Skeletal muscle satellite cell (primary cell): ENCODE measurements around the gene YRDC.

Source experiments
- H3K27me3 ChIP-seq: 2 replicates; pipeline ENCODE4 v1.7.0; 2013; ENCODE audit warnings: low read length; ENCODE audit not compliant: control insufficient read depth, insufficient read depth
- H3K36me3 ChIP-seq: 2 replicates; pipeline ENCODE4 v1.7.0; 2013; ENCODE audit warnings: mild to moderate bottlenecking, control low read depth, low read length; ENCODE audit not compliant: insufficient read depth
- H3K4me1 ChIP-seq: 2 replicates; pipeline ENCODE4 v1.7.0; 2013; ENCODE audit warnings: low read length; ENCODE audit not compliant: control insufficient read depth, insufficient read depth
- H3K4me2 ChIP-seq: 2 replicates; pipeline ENCODE4 v1.7.0; 2013; ENCODE audit warnings: mild to moderate bottlenecking, low read length
- H3K4me3 ChIP-seq: 2 replicates; pipeline ENCODE4 v1.7.0; 2013; ENCODE audit warnings: low read length
- H3K9ac ChIP-seq: 2 replicates; pipeline ENCODE4 v1.7.0; 2013; ENCODE audit warnings: mild to moderate bottlenecking, low read depth, low read length, moderate library complexity
- H3K9me3 ChIP-seq: replicated peaks from 2 replicates; pipeline ENCODE4 v1.7.0; 2013; ENCODE audit warnings: mild to moderate bottlenecking, control low read depth, low read length

Gene YRDC

GRCh38 chr1:37841652-37842051, 33.6 kb upstream of the YRDC start:
- H3K36me3 ChIP-seq = peaks cover 52% of the 10 kb centered on the region
- H3K9ac ChIP-seq = no peak overlapping the region
- H3K4me2 ChIP-seq = no peak overlapping the region
- H3K4me1 ChIP-seq = no peaks in the 10 kb centered on the region
- H3K9me3 ChIP-seq = no peaks in the 10 kb centered on the region
- H3K4me3 ChIP-seq = no peak overlapping the region
- no peaks in the 10 kb centered on the region for H3K27me3 ChIP-seq

GRCh38 chr1:37840711-37841110, 32.7 kb upstream of the YRDC start:
- no peak overlapping the region for H3K9ac ChIP-seq
- H3K4me1 ChIP-seq = no peaks in the 10 kb centered on the region
- H3K27me3 ChIP-seq = no peaks in the 10 kb centered on the region
- no peaks in the 10 kb centered on the region for H3K9me3 ChIP-seq
- H3K4me2 ChIP-seq = no peak overlapping the region
- H3K36me3 ChIP-seq = peaks cover 59% of the 10 kb centered on the region
- no peak overlapping the region for H3K4me3 ChIP-seq

- Histone ChIP-seq H3K36me3 (peaks cover 66% of the 10 kb centered on the region), H3K4me1 (no peaks in the 10 kb centered on the region), H3K9me3 (no peaks in the 10 kb centered on the region), H3K27me3 (no peaks in the 10 kb centered on the region), H3K4me3 (no peak overlapping the region), H3K9ac (no peak overlapping the region), H3K4me2 (no peak overlapping the region)
Observed at GRCh38 chr1:37839676-37840075, 31.7 kb upstream of the YRDC start.

- H3K36me3 ChIP-seq = peaks cover 78% of the 10 kb centered on the region
- H3K4me2 ChIP-seq = no peak overlapping the region
- no peaks in the 10 kb centered on the region for H3K9me3 ChIP-seq
- no peaks in the 10 kb centered on the region for H3K4me1 ChIP-seq
- no peak overlapping the region for H3K9ac ChIP-seq
- no peaks in the 10 kb centered on the region for H3K27me3 ChIP-seq
- H3K4me3 ChIP-seq = no peak overlapping the region
Observed at GRCh38 chr1:37836788-37837187, 28.8 kb upstream of the YRDC start.

GRCh38 chr1:37831809-37832208, 23.8 kb upstream of the YRDC start:
- Histone ChIP-seq H3K27me3 (no peaks in the 10 kb centered on the region), H3K4me1 (no peaks in the 10 kb centered on the region), H3K36me3 (peaks cover 58% of the 10 kb centered on the region), H3K4me3 (no peak overlapping the region), H3K9ac (no peak overlapping the region), H3K4me2 (no peak overlapping the region), H3K9me3 (no peaks in the 10 kb centered on the region)

- Histone ChIP-seq H3K27me3 (no peaks in the 10 kb centered on the region), H3K4me2 (no peak overlapping the region), H3K4me1 (peaks cover under 1% of the 10 kb centered on the region), H3K36me3 (peaks cover 59% of the 10 kb centered on the region), H3K4me3 (no peak overlapping the region), H3K9ac (no peak overlapping the region), H3K9me3 (no peaks in the 10 kb centered on the region)
Observed at GRCh38 chr1:37831109-37831508, 23.1 kb upstream of the YRDC start.

- H3K9ac ChIP-seq = no peak overlapping the region
- no peak overlapping the region for H3K4me3 ChIP-seq
- no peaks in the 10 kb centered on the region for H3K9me3 ChIP-seq
- peaks cover 51% of the 10 kb centered on the region for H3K36me3 ChIP-seq
- H3K4me2 ChIP-seq = no peak overlapping the region
- no peaks in the 10 kb centered on the region for H3K27me3 ChIP-seq
- H3K4me1 ChIP-seq = peaks cover 5% of the 10 kb centered on the region
Observed at GRCh38 chr1:37828410-37829074, 20.5 kb upstream of the YRDC start.

GRCh38 chr1:37825506-37825905, 17.5 kb upstream of the YRDC start:
- H3K27me3 ChIP-seq = no peaks in the 10 kb centered on the region
- peaks cover 57% of the 10 kb centered on the region for H3K36me3 ChIP-seq
- H3K4me2 ChIP-seq = no peak overlapping the region
- no peaks in the 10 kb centered on the region for H3K9me3 ChIP-seq
- H3K4me1 ChIP-seq = peaks cover 5% of the 10 kb centered on the region
- H3K4me3 ChIP-seq = no peak overlapping the region
- no peak overlapping the region for H3K9ac ChIP-seq

GRCh38 chr1:37824001-37824400, 16.0 kb upstream of the YRDC start:
- no peak overlapping the region for H3K4me2 ChIP-seq
- H3K4me1 ChIP-seq = peaks cover 5% of the 10 kb centered on the region
- no peak overlapping the region for H3K4me3 ChIP-seq
- no peak overlapping the region for H3K9ac ChIP-seq
- H3K9me3 ChIP-seq = no peaks in the 10 kb centered on the region
- H3K36me3 ChIP-seq = peaks cover 66% of the 10 kb centered on the region
- H3K27me3 ChIP-seq = no peaks in the 10 kb centered on the region

- H3K4me3 ChIP-seq = no peak overlapping the region
- no peak overlapping the region for H3K9ac ChIP-seq
- no peak overlapping the region for H3K4me2 ChIP-seq
- peaks cover 5% of the 10 kb centered on the region for H3K4me1 ChIP-seq
- H3K27me3 ChIP-seq = no peaks in the 10 kb centered on the region
- H3K36me3 ChIP-seq = peaks cover 63% of the 10 kb centered on the region
- no peaks in the 10 kb centered on the region for H3K9me3 ChIP-seq
Observed at GRCh38 chr1:37822906-37823815, 15.2 kb upstream of the YRDC start.

- Histone ChIP-seq H3K4me3 (no peak overlapping the region), H3K27me3 (no peaks in the 10 kb centered on the region), H3K4me2 (no peak overlapping the region), H3K9me3 (no peaks in the 10 kb centered on the region), H3K36me3 (peaks cover 63% of the 10 kb centered on the region), H3K4me1 (peaks cover 5% of the 10 kb centered on the region), H3K9ac (no peak overlapping the region)
Observed at GRCh38 chr1:37821481-37821880, 13.5 kb upstream of the YRDC start.
